Keratinocyte (primary cell): Measurements from ENCODE around the gene DPYSL5.

Experiments used
- EZH2 ChIP-seq: IDR thresholded peaks from one replicate; pipeline ENCODE4 v1.6.1; 2012; ENCODE audit warnings: inconsistent platforms, mild to moderate bottlenecking, low read length, moderate library complexity
- TF ChIP-seq, protein P1 (sequence below), 3 experiments: IDR thresholded peaks in 1 of 3; conservative IDR thresholded peaks in 1 of 3; optimal IDR thresholded peaks in 1 of 3; 2 replicates in 2 of 3; 3 replicates in 1 of 3; pipeline versions ENCODE3 to v1.5.1; 2011; ENCODE audit warnings: low read length in 3 of 3, mild to moderate bottlenecking in 3 of 3, moderate library complexity in 2 of 3, control low read depth in 1 of 3, inconsistent platforms in 1 of 3; ENCODE audit not compliant: insufficient read depth in 2 of 3; ENCODE audit errors: extremely low read depth in 1 of 3

DNA sequence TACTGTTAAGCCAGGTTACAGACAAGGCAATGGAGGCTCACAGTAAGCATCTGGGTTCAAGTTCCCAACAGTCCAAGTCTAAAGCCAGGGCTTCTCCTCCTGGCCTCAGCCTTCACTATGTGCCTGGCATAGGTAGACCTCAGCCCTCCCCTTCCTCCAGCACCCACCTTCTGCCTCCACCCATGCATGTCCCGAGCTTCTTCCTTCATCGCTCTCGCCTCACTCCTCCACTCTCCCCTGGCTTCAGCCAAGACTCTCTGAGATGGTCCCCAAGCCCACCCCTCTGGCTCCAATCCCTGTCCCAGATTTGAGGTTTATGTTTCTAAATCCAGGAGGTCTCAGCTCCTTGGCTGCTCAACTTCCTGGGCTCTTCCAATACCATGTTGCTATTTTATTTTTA, 35.2 kb upstream of the DPYSL5 start:
- TF ChIP-seq, protein P1, sequence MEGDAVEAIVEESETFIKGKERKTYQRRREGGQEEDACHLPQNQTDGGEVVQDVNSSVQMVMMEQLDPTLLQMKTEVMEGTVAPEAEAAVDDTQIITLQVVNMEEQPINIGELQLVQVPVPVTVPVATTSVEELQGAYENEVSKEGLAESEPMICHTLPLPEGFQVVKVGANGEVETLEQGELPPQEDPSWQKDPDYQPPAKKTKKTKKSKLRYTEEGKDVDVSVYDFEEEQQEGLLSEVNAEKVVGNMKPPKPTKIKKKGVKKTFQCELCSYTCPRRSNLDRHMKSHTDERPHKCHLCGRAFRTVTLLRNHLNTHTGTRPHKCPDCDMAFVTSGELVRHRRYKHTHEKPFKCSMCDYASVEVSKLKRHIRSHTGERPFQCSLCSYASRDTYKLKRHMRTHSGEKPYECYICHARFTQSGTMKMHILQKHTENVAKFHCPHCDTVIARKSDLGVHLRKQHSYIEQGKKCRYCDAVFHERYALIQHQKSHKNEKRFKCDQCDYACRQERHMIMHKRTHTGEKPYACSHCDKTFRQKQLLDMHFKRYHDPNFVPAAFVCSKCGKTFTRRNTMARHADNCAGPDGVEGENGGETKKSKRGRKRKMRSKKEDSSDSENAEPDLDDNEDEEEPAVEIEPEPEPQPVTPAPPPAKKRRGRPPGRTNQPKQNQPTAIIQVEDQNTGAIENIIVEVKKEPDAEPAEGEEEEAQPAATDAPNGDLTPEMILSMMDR (optimal IDR thresholded peaks at IDR 0.05 in 1 of 3, IDR thresholded peaks at IDR 0.05 in 1 of 3, conservative IDR thresholded peaks at IDR 0.05 in 1 of 3; ENCODE audit: extremely low read depth in 1 of 3, insufficient read depth in 2 of 3, low read length in 3 of 3), result no peak
- no peak for TF ChIP-seq EZH2
